ELR (cell line): Measurements from ENCODE around the gene CATSPERE.

Experiments
- DNase-seq: peaks from one replicate; pipeline ENCODE4 v3.0.0-alpha.2; 2015; ENCODE audit warnings: low read depth

CATSPERE gene, protein sequence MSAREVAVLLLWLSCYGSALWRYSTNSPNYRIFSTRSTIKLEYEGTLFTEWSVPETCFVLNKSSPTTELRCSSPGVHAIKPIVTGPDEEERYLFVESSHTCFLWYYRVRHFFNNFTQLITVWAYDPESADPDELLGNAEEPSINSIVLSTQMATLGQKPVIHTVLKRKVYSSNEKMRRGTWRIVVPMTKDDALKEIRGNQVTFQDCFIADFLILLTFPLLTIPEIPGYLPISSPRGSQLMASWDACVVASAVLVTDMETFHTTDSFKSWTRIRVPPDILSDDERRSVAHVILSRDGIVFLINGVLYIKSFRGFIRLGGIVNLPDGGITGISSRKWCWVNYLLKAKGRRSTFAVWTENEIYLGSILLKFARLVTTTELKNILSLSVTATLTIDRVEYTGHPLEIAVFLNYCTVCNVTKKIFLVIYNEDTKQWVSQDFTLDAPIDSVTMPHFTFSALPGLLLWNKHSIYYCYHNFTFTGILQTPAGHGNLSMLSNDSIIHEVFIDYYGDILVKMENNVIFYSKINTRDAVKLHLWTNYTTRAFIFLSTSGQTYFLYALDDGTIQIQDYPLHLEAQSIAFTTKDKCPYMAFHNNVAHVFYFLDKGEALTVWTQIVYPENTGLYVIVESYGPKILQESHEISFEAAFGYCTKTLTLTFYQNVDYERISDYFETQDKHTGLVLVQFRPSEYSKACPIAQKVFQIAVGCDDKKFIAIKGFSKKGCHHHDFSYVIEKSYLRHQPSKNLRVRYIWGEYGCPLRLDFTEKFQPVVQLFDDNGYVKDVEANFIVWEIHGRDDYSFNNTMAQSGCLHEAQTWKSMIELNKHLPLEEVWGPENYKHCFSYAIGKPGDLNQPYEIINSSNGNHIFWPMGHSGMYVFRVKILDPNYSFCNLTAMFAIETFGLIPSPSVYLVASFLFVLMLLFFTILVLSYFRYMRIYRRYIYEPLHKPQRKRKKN

DNA sequence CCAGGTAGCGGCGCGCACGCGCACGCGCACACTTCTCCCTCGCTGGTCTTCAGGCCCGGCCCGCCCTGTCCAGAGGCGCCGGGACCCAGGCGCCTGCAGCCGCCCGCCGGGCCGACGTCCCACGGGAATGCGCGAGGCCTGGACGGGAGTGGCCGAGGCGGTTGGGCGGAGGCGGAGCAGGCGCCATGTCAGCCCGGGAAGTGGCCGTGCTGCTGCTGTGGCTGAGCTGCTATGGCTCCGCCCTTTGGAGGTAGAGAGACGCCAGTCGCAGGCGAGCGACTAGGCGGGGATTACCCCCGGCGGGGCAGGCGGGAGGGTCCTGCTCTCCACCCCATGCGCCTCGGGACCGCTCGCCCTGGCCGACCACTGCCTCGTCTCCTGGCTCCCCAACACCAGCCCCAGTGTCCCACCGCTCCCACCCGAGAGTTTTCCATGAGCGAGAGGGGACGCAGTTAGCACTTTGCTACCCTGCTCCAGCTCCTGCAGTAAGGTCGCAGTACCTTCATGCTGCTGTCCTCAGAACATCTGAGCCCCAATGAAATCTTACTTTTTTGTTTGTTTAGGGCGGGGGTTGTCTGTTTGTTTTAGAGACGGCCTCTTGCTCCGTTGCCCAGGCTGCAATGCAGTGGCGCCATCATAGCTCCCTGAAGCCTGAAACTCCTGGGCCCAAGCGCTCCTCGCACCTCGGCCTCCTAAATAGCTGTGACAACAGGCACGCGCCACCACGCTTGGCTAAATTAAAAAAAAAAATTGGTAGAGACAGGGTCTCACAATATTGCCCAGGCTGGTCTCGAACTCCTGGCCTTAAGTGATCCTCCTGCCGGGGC, at the start of gene CATSPERE:
CATSPERE (plus strand) TSS at position 29 of the 827 bp plus-strand sequence; CDS start at position 186, 157 bp downstream.
- DNase-seq = peak; percentile 83

DNA sequence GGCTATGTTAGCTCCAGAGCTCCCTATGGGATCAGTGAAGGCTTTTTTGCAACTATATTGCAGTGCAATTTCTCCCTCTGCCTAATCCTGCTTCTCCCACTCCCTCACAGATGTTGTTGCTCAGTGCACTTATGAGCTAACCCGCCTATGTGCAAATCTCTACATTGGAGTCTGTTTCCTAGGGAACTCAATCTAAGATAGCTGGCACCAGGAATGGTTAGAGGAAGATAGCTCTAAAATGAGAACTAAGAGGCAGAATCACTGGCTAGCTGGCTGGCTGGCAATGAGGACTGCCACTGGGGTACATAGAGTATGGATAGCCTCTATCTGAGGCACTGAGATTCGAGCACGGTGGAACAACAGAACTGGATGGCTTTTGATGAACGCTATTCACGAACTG, 48.9 kb upstream of the CATSPERE start:
- DNase-seq = no peak

DNA sequence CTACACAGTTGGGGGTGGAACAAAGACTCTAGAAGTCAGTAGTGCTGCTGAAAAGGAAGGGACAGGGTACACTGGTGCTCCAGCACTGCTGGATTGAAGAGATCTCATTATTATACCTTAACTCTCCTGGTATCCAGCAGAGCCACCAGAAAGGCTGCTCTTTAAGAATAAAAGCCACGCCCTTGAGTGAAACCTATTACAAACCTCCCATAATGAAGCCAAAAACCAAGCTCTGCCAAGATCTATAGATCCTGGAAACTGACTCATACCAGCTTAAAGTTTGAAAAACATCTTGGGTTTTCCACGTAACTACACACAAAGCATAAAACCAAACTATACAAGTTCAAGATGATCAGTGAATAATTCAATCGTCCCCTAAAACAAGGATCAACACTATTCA, 47.3 kb upstream of the CATSPERE start:
- DNase-seq = no peak

DNA sequence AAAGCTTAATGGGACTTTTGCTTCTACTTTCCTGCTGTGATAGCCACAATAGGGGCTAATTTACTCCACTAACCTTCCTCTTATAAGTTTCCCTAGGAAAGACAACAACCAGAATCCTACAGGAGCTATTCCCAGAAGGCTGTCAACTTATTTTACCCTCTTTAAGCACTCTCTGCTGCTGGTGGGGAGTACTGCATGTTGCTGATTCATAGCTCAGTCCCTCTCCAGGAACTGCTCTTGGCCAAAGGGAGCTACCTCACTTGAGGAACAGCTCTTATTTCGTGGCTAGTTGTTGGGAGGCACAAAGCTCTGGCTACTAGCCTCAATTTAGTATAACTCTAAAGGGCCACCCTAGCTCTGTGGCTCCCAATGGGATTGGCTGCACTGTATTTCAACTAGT, 46.5 kb upstream of the CATSPERE start:
- peak; percentile 39 for DNase-seq

DNA sequence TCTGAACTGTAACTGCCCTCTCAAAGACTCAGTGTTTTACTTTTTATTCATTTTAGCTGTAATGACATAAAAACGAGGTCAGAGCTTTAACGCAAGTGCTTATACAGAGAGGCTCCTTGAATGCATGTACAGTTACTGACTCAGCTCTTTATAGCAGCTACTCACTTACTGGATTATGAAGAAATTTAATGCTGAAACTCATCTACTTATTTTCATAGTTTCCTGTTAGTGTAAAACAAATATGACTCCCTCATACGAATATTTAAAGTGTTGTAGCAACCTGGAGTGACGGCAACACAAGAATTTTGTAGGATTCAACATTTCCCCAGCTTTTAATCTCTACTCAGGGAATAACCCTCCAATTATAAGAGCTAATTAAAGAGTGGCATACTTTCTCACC, 42.0 kb upstream of the CATSPERE start:
- DNase-seq = no peak

DNA sequence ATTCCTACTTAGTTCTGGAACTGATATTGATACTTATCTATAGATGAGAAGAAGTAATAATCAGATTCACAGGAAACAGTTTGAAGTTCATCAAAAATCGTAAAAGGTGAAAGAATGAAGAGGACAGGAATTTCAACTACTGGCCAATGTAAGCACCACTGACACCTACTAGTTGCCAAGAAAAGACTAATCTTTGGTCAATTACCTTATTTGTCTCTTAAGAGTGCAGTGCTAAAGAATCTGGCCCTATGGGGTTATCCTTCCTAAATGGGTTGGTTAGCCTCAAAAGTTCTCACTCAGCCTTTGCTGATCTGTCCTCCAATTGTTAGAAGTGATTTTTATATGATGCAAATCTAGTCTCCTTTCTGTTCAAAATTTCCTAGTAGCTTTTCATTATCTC, 38.9 kb upstream of the CATSPERE start:
- DNase-seq = no peak

DNA sequence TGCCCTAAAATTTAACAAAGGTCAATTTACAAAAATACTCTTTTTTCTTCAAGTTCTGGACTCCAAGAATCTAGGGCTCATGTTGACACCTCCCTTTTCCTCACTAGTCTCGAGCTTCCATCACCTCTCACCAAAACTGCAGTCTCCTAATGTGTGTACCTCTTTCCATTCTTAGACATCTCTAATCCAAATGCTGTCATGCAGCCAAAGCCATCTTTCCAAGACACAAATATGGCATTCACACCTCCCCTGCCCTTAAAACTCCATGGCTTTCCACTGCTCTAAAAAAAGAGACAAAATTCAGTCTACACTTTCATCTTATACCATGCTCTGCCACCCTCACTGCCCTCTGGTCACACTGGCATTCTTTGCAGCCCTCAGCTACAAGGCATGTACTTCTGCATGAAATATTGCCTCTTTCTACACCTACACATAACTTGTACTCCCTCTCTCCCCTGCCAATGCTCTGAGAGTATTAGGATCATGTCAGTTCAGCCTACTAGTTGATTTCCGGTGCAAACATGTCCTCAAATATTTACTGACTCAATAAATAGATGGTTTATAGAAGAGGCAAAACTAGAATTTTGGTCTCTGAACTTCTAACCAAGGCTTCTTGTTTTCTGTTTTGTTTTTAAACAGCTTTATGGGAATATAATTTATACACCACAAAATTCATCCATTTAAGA, 36.3 kb upstream of the CATSPERE start:
- DNase-seq = no peak

DNA sequence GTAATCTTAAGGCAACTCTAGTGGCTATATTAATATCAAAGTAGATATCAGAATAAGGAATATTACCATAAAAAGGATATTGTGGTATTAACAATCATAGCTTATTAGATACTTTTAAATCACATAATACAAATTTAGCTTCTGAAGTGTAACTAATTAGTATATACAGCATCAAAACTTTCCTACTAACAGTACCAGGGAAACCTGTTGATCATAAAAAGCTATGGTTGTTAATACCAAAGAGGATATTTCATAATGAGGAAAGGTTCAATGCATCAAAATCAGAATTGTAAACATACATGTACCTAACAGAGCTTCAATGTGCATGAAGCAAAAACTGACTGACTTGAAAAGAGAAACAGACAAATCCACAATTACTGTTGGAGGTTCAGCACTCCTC, 33.4 kb upstream of the CATSPERE start:
- DNase-seq = no peak

DNA sequence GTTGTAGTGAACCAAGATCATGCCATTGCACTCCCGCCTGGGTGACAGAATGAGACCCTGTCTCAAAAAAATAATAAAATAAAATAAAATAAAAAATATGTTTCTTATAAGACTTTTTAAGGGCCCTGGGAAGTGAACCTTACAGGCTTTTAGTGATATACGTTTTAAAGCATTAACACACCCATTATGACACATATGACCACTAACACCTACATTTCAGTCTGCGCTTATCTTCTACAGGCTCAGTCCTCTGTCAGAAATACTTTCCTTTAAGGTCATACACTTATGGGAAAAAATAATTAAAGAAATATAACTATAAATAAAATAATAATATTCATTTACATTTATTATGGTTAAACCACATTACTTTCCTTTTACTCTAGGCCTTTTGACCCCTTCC, 31.3 kb upstream of the CATSPERE start:
- no peak for DNase-seq

DNA sequence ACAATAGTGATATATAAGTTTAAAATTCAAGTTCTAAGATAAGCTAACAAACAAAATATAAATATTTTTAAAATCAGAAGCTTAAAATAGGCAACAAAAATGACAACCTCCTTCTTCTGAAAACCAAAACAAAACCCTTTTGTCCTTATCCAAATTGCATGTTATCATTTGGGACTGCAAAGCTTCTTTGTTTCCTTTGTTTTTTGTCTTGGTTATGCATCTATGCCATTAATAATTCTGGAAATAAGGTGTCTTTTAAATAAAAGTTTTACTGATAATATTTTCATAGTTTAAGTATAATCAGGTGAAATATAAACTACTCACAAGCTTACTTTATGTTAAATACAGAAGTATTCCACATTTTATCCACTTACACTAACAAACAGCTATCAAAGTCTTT, 29.9 kb upstream of the CATSPERE start:
- DNase-seq = no peak

DNA sequence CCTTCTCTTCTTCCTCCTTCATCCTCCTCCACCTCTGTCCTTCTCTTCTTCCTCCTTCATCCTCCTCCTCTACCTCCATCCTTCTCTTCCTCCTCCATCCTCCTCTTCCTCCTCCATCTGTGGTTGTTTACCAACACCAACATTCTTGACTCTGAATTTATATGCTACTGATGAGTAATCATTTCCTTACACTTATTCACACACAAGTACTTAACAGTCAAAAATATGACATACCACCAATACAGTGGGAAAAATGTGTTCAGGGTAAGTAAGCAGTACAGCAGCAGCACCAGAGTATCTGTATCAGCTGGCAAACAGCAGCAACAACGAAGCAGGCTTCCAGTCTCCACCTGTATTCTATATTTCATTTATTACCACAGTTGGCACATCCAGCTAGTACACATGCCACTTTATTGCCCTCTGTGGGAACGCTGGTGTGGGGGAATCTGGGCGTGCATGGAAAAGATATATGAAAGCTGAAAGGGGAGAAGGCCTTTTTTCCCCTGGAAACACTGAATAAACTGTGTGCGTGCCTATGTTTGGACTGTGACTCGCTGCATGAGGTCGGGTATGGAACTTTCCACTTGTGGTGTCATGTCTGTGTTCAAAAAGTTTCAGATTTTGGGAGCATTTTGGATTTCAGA, 25.4 kb upstream of the CATSPERE start:
- DNase-seq = peak; percentile 80

DNA sequence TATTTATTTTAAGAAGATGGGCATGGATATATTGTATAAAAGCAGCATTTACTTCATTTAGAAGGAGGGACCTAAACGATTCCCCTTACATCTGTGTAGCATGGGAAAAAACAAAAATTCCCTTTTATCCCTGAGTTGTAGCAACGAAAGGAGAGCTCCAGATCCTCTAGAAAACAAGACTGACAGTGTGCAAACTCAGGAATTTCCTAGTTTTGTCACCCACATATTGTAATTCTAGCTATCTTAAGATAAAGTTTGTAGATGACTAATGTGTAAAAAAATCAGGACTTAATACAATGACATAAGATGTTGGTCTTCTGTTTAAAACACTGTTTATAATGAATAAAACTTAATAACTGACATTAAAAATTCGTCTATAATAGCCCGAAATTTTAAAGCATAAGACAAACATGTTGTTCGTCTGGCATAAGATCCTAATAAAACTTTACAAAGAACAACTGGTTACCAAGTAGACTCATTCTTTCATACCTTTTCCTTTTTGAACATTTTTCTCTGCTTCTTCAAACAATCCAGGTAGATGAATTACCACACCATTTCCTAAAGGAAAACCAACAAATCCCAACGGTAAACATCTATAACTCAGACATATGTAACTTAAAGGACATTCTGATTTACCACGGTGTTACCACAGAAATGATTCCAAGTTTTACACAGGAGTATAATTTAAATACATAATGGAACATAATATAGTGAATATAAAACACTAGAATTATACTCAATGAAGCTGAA, 24.6 kb upstream of the CATSPERE start:
- DNase-seq = peak; percentile 57

DNA sequence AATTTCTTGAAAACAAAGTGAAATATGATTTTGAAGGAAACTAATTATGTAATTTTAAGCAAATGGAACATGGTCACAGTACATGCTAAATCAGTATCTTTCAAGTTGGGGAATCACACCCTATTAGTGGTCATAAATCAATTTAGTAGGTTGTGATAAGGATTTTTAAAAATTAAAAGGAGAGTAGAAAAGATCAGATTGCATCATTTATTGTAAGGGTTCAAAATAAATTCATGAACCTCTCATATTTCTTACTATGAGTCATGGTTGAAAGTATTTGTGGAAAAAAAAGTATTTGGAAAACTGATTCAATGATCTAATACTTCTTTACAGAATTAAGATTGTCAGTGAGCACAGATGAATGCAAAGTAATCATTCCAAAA, 24.0 kb upstream of the CATSPERE start:
- DNase-seq = peak; percentile 73

DNA sequence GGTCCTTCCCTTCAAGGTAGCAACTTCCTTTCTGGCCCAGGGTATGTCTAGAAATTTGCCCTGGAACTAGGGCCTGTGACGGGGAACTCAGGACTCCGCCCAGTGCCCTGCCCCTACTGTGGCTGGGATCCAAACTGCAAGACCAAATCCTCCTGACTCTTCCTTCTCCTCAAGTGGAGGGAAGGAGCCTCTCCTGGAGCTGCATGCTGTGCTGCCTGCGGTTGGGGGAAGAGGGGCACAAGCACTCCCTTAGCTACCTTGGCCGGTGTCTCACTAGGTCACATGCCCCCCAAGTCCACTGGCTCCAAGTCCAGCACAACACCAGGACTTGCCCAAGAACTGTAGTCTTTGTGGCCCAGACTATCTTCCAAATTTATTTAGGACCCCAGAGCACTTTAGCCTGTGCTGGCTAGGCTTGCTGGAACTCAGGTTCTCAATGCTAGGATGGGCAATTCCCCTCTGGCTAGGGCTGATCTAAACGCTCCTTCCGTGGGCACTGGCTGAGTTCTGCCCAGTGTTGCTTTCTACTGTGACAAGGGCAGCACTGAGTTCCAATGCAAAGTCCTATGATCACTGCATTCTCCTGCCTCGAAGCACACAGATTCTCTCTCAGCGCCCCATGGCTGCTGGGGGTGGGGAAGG, 21.6 kb upstream of the CATSPERE start:
- no peak for DNase-seq

DNA sequence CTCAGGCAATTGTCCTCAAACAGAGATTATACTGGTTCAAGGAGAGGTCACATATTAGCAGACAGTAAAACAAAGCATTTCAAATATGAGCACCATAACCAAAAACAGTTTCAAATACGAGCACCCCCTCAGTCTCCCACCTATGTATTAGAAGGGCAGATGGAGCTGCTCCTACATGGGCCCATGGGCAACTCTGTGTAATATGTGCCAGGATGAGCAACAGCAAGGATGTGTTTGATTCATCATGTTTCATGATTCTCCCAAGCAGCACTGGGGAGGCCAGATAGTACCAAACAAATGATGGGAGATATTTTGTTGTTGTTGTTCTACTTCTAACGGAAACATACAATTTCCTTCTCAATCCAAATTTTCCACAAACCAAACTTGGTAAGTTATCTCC, 18.2 kb upstream of the CATSPERE start:
- no peak for DNase-seq

DNA sequence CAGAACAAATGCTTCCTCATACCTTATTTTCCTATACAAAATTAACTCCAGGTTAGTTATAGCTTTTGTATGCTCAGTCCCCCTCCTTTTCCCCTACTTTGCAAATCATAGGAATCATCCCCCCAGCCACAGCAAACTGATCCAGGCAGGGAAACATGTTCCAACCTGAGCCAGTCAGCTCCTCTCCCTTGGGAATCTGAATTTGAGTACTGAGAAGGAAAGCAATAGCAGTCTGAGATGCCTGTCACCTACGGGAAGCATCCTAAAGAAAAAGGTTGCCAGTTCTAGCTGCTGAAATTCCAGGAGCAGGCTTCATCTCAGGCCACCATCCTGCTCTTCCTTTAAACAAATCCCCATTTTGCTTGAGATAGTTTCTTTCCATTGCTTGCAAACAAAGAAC, 16.2 kb upstream of the CATSPERE start:
- no peak for DNase-seq

DNA sequence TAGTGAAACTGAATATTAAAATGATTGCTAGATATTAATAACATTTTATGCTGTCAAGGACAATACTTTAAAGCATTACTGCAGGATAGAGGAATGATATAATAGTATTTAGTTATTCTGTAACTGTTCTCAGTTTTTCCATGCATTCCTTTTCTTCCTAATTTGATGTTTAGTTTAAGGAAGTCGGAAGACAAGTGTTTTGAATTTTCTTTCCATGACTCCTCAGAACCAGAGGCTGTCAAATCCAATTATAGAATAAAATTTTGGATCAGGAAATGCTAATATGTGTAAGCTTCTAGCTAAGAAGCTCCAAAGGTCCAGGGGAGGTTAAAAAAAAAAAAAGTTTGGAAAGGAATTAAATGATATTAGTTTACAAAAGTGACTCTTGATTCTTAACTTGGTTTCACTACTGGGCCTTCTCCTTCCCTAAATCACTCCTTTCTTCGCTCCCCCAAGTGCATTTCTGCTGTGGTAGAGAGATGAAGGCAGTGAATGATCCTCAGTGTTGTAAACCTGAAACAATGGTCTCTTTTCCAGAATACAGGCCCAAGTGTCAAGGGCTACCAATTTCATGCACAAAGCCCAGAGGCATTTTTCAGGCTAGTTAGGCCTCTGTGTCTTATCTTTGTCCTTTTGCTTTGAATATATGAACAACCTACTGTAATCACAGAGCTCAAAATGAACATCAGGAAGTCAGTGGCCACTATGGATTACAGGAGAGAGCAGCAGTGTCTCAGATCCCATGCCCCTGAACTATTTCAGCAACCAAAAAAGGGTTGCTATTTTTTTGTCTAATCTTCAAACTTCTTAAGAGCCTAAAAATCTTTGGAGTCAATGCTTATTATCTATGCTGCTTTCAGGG, 15.5 kb upstream of the CATSPERE start:
- no peak for DNase-seq

DNA sequence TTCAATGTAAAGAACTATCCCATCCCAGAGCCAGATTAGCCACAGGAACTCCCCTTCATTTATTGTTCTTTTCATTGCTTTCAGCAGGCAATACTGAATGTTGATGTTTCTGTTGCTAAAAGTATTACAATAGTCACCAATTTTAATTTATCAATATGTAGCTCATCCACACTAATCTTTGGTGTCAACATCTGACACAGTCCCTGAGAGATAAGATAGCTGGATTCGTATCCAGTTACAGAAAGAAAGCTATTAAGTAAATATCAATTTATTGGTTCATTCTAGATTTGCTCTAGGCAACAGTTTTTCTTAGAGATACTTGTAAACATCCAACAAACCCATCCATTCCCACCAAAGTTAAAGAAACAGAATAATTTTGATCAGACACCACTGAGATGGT, 14.0 kb upstream of the CATSPERE start:
- DNase-seq = no peak

DNA sequence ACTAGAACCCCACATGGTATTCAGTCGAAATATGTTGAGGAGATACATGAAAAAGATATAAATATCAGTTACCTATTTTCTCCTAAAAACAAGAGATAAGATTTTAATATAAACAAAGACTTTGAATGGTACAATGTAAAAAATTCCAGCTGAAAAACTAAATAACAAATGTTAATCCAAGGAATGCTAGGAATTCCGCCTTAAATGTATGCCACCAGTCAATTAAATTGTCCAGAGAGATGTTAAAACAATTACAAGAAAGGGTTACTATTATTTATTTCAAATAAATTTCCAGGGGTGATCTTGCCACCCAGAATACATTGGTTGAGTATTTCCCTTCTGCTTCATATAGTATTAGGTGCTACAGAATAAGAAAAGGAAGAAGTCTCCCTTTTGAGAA, 13.5 kb upstream of the CATSPERE start:
- no peak for DNase-seq
